Occipital lobe (tissue), 2 donors: ENCODE measurements around the gene PRKCE. TPM values are rescaled to one million over a fixed set of nuclear protein-coding genes. Genes with fewer than 3 reads are reported as not detected.

Experiments
- DNase-seq: peaks from one replicate; lab custom pipeline; 2025; lab: John Stamatoyannopoulos, UW
- total RNA-seq: library from RNA; depleted of rRNA; stranded (reverse); fragments of >200 nt; gene quantifications from one replicate; pipeline ENCODE4 v1.2.3, GENCODE V29; 2014

Gene PRKCE
- total RNA-seq, 1 donor from 2014 or later: 62.2 TPM

DNA sequence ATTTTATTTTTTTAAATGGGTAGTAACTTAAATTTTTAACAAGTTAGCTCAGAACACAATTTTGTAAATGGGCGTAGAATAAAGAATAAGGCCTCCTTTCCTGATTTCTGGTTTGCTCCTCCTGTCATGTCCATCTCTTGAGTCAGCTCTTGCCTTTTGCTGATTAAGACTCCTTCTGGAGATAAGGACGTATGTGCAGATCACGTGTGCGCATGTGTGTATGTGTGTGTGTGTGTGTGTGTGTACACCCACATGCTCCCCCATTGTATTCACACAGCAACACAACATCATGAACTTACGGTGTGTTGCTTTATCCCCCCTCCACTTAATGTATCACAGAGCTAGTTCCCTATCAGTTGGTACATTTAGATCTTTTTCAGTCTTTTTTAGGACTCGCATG, 182.9 kb downstream of the PRKCE start:
- DNase-seq: no peak

- DNase-seq: no peak
Measured at GRCh38 chr2:45834858-45835257, 183.4 kb downstream of the PRKCE start.

GRCh38 chr2:45836316-45836715, 184.8 kb downstream of the PRKCE start:
- no peak for DNase-seq

DNA sequence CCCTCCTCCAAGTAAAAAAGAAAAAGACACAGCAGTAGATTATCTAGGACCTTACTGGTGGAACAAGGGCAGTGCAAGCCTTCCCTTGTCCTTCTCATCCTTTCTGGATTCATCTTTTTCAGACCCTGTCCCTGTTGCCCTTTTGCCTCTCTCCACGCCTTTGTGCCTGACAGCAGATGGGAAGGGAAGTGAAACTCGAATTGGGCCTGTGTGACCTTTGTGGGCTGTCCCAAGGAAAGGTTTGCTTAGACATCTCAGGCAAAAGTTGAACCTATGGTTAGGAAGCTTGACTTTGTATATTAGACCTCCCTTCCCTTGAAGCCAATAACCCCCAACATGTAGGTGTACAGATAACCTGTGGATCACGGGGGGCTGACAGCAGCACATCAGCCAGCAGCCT, 185.3 kb downstream of the PRKCE start:
- no peak for DNase-seq

DNA sequence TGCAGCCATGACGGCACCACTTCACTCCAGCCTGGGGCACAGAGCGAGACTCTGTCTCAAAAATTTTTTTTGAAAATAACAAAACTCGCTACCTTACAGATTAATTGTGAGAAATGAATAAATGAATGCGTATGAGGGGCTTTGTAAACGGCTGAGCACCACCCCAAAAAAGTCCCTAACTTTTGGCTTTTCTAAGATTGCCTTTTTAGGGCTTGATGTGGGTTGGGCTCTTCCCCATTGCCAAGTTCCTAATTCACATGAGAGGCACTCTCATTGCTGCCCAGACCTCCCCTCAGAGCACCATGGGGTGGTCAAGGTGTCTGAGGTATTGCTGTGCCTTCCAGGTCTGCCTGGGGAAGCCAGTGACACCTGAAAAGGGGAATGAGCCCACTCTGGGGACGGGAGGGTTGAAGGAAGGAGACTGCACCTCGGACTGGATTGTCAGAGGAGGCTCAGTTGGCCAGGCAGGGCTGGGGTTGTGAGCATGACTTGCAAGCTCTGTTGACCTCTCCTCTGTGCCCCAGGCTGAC, 186.4 kb downstream of the PRKCE start:
- DNase-seq: no peak

GRCh38 chr2:45839508-45840251, 188.2 kb downstream of the PRKCE start:
- DNase-seq: no peak

DNA sequence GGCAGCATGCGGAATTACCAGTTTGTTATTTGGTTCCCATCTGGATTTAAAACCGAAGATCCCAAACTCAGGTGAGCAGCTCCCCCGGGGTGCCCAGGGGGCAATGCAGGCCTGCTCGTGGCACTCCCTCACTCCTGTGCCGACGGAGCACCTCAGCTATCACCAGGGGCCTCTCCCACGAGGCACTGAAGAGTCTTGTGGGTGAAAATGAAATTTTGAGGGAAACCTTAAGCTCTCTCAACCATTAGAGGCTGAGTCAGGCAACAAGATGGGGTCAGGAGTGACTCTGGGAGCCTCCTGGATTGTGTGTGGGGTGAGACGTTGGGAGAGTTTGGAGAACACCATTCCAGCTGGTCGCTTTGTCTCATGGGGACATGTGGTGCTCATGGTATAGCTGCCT, 189.0 kb downstream of the PRKCE start:
- DNase-seq: no peak

DNA sequence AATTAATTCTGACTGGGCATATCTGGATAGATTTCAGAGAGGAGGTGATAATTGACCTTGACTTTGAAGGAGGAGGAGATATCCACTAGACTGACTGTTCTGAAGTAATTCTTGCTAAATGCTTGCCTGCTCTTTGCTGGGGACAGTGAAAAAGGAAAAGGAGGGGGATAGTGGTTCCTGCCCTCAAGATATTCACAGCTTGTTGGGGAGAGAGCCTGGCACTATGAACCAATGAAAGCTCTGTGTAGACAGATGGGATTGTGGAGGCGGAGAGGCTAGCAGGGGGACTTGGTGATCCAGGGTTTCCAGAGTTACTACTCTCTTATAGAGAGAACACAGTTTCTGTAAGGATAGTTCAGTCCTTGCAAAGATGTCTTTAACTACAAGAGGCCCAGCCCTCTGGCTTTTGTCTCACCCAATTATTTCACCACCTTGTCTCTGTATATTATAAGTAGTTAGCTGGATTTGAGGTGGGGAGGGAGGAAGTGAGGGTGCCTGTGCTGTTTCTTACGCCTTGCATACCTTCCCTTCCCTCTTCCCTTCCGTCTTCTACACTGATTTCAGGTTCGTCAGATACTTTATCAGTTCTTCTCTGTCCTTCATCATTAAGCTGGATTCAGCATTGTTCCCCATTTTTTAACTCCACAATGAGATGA, 190.4 kb downstream of the PRKCE start:
- DNase-seq: no peak

GRCh38 chr2:45843136-45843535, 191.7 kb downstream of the PRKCE start:
- no peak for DNase-seq

DNA sequence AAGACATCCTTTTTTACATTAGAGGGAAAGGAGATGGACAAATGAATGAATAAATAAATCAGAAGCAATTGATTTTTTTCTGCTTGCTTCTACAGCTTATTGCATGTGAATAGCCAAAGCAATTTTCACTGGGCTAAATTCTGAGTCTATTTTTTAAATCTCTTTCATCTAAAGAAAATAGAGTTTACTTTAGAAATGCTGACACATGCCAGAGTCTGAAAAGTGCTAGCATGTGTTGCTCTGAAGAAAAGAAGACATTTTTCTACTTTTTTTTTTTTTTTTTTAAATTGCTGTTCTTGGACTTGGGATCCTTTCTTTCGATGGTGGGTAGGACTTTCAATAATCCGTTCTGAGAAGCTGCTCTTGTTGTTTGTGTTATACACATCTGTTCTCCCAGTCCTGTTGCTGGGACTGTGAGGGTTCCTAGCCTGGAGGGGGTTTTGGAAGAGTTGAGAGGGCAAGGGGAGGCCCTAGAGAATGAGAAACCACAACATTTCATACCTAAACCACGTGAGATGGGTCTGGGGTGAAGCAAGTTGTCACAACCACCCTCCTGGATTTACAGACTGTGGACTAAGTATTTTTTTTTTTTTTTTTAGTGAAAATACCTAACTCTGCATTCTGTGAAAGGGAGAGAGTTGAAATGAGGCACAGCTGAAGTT, 193.5 kb downstream of the PRKCE start:
- DNase-seq: no peak

GRCh38 chr2:45845566-45845965, 194.1 kb downstream of the PRKCE start:
- no peak for DNase-seq

GRCh38 chr2:45849491-45850283, 198.2 kb downstream of the PRKCE start:
- DNase-seq: no peak

GRCh38 chr2:45850558-45850957, 199.1 kb downstream of the PRKCE start:
- DNase-seq: no peak

DNA sequence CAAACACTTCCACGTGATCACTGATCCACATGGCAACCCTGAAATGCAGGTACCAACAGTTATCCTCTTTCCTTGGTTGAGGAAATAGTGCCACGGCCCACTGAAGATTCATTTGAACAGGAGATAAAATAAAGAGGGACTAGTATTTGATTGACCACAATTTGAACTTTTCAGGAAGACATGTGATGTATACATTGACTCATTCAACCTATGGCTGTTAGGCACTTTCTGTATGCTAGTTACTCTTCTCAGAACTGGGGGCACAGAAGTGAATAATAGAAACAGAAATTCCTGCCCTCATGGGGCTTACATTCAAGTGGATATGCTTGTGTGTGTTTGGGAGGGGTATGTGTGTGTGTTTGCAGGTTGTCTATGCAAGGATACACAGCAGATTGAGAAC, 199.6 kb downstream of the PRKCE start:
- no peak for DNase-seq

- DNase-seq: no peak
Measured at GRCh38 chr2:45851576-45852304, 200.3 kb downstream of the PRKCE start.

GRCh38 chr2:45852450-45853150, 201.1 kb downstream of the PRKCE start:
- DNase-seq: no peak

- no peak for DNase-seq
Measured at GRCh38 chr2:45855374-45855773, 203.9 kb downstream of the PRKCE start.

GRCh38 chr2:45856391-45857274, 205.2 kb downstream of the PRKCE start:
- DNase-seq: no peak

- DNase-seq: no peak
Measured at GRCh38 chr2:45857275-45857609, 205.8 kb downstream of the PRKCE start.
